ENCODE results near the gene M6PR. TPM values are rescaled to one million over a fixed set of nuclear protein-coding genes. Genes with fewer than 3 reads are reported as not detected.

Gene M6PR
- total and polyA plus RNA-seq, 2 of the 8 experiments (the other 6 are each of a cell fraction or from before 2014, with no cell fraction given), result 106 to 122 TPM

GRCh38 chr12:8917031-8917430 is 32.4 kb downstream of the M6PR start:
- Histone ChIP-seq H2BK20ac (ENCODE audit: low read length) (no peak overlapping the region), H2BK5ac (ENCODE audit: low read depth, low read length) (no peak overlapping the region), H3K56ac (replicated peaks; ENCODE audit: insufficient read length, low read depth, low read length) (no peak overlapping the region), H4K91ac (replicated peaks; ENCODE audit: insufficient read length, low read length) (no peak overlapping the region), H4K5ac (ENCODE audit: insufficient read length, low read depth, low read length) (peak overlapping the region; percentile 35), H3K79me1 (ENCODE audit: low read depth, low read length) (0 out of 2 replicates have a peak, but pooled peaks cover 2% of the 10 kb centered on the region), H2BK15ac (ENCODE audit: low read length) (no peak overlapping the region), H3K4ac (replicated peaks; ENCODE audit: insufficient read length, low read depth, low read length) (no peak overlapping the region), H2AK5ac (ENCODE audit: low read depth, low read length) (no peak overlapping the region), H4K8ac (ENCODE audit: extremely low read depth, insufficient read depth, low read length) (no peak overlapping the region), H3K4me1 (replicated peaks in 1 of 4; ENCODE audit: control insufficient read depth in 3 of 4, insufficient read depth in 4 of 4, low read length in 3 of 4) (peaks cover 0 to 20% (median 4%) of the 10 kb centered on the region in 4 experiments; a peak in 2 of 7 replicates), H3K4me3 (ENCODE audit: extremely low read depth in 1 of 4, insufficient read depth in 2 of 4, low read depth in 3 of 4, low read length in 4 of 4) (peak overlapping the region; percentile 91 to 99 (median 98)), H3K27me3 (replicated peaks in 1 of 4; ENCODE audit: control insufficient read depth in 3 of 4, extremely low read depth in 1 of 4, insufficient read depth in 3 of 4, low read length in 3 of 4) (no peaks in the 10 kb centered on the region), H2BK12ac (ENCODE audit: low read depth, low read length) (no peak overlapping the region), H3K36me3 (ENCODE audit: control insufficient read depth in 2 of 4, insufficient read depth in 4 of 4, low read length in 3 of 4) (peaks cover 16 to 62% (median 37%) of the 10 kb centered on the region in 4 experiments), H3K27ac (ENCODE audit: low read depth, low read length) (no peak overlapping the region), H3K18ac (ENCODE audit: extremely low read depth, low read length) (no peak overlapping the region), H2AFZ (ENCODE audit: low read length) (no peak overlapping the region), H3K14ac (ENCODE audit: insufficient read length) (no peak overlapping the region), H4K20me1 (replicated peaks in 1 of 2; ENCODE audit: control insufficient read depth in 1 of 2, insufficient read depth in 2 of 2, low read length in 2 of 2) (peaks cover 15 to 22% of the 10 kb centered on the region in 2 experiments), H3K4me2 (ENCODE audit: insufficient read depth in 1 of 2, low read depth in 2 of 2, low read length in 2 of 2) (peak overlapping the region; percentile 76 to 92), H3K9ac (replicated peaks in 1 of 4; ENCODE audit: extremely low read depth in 1 of 4, low read depth in 3 of 4, low read length in 3 of 4) (peak overlapping the region in 2 of 4 experiments; percentile 25 to 93; a peak in 3 of 7 replicates), H2BK120ac (replicated peaks; ENCODE audit: low read depth, low read length) (no peak overlapping the region), H3K9me3 (ENCODE audit: insufficient read depth in 2 of 2, low read depth in 1 of 2, low read length in 1 of 2) (no peaks in the 10 kb centered on the region), H3K23me2 (ENCODE audit: low read depth, low read length) (peaks cover 9% of the 10 kb centered on the region), H3K79me2 (ENCODE audit: control insufficient read depth in 1 of 2, insufficient read depth in 2 of 2, low read length in 2 of 2) (peaks cover 34 to 74% of the 10 kb centered on the region in 2 experiments), H3K23ac (ENCODE audit: insufficient read length) (no peak overlapping the region)
- DNase-seq (ENCODE audit: low read depth in 1 of 2, low spot score in 2 of 2), result no peak
- ChIA-PET POLR2A (ENCODE audit: partially characterized antibody) (interaction anchor here (1.0 to 18.7 kb wide), 5 partner anchors 12 to 121 kb away, joined by 3 to 438 read pairs (median 3); partner anchors contain the start of gene M6PR), CTCF (ENCODE audit: partially characterized antibody) (interaction anchor here (1.3 to 3.1 kb wide), 3 partner anchors 27 to 91 kb away, joined by 3 to 11 read pairs (median 7); no protein-coding TSS in a partner anchor)
- FAIRE-seq, result no peak
- 65% methylated on average over 3 of the region's 3 CpGs; no CpG with 5 or more reads in 1 of the 2 experiments for WGBS, 2 experiments (ENCODE audit: extremely low coverage in 1 of 2, insufficient coverage in 1 of 2, insufficient read length in 1 of 2, insufficient replicate concordance in 2 of 2, low coverage in 1 of 2, low lambda C conversion rate in 2 of 2, missing lambda C conversion rate in 1 of 2)
- TF ChIP-seq POU5F1 (IDR thresholded peaks at IDR 0.05; ENCODE audit: low read depth, low read length) (no peak), JUN (IDR thresholded peaks at IDR 0.05; ENCODE audit: low read depth, low read length) (no peak), RFX5 (IDR thresholded peaks at IDR 0.05; ENCODE audit: borderline replicate concordance, low read depth, low read length) (no peak), CBX8 (IDR thresholded peaks at IDR 0.05; ENCODE audit: borderline replicate concordance, low read depth, low read length) (no peak), BCL11A (IDR thresholded peaks at IDR 0.05; ENCODE audit: low read depth in 2 of 2, low read length in 2 of 2) (no peak), GABPA (IDR thresholded peaks at IDR 0.05; ENCODE audit: borderline replicate concordance, insufficient read depth, low read length) (no peak), RBBP5 (IDR thresholded peaks at IDR 0.05; ENCODE audit: borderline replicate concordance, low read depth, low read length) (no peak), RAD21 (IDR thresholded peaks at IDR 0.05 in 1 of 2, conservative IDR thresholded peaks at IDR 0.05 in 1 of 2; ENCODE audit: low read depth in 2 of 2, low read length in 2 of 2) (no peak), RNF2 (IDR thresholded peaks at IDR 0.05; ENCODE audit: borderline replicate concordance, low read depth, low read length, missing control alignments, poor library complexity, severe bottlenecking) (no peak), NRF1 (IDR thresholded peaks at IDR 0.05; ENCODE audit: low read depth, low read length) (no peak), KDM5A (IDR thresholded peaks at IDR 0.05; ENCODE audit: low read length) (no peak), RXRA (IDR thresholded peaks at IDR 0.05; ENCODE audit: insufficient read depth, low read depth, low read length) (no peak), KDM4A (IDR thresholded peaks at IDR 0.05; ENCODE audit: low read depth, low read length, severe bottlenecking) (no peak)

Data from H1 (cell line).